ENCODE measurements around the gene LARP1B.

- TF ChIP-seq CTCF (IDR thresholded peaks at IDR 0.05; ENCODE audit: insufficient read depth, low read depth, low read length) (no peak), EZH2 (IDR thresholded peaks at IDR 0.05; ENCODE audit: insufficient read depth, low read length) (no peak)
These were observed 180.9 kb downstream of the LARP1B start for GRCh38 chr4:128241981-128242380.
